Dedifferentiated amniotic fluid mesenchymal stem cell (primary cell): ENCODE measurements around the gene NLRP13.

Experiments
- DNase-seq: peaks from one replicate; pipeline ENCODE4 v3.0.0-alpha.2; 2016; ENCODE audit errors: extremely low spot score

The NLRP13 gene

DNA sequence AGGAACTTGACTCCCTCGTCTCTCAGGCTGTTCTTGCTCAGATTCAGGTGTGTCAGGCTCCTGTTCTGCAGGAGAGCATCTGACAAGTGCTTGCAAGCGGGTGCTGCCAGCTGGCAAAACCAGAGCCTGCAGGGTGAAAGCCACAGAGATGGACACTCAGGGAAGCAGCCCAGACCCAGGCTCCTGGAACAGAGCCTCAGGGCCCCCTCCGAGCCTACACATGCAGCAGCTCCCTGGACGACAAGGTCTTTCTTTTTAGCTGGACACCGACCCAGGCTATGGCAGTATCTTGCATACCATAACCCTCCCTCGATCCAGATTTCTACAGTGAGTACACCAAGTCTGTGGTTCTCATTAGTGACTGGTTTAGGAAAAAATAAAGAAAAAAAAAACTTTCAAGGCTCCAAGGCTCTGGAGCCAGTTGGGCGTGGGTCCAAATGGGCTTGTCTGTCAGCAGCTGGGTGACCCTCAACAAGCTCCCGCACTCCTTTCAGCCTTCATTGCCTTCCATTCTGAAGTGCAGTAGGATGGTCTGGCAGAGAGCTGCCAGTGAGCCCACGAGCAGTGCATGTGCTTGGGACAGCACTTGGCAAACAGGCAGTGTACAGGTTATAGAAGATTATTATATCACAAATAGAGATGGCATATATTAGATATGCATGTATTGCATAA, 29.9 kb downstream of the NLRP13 start:
- DNase-seq = no peak

DNA sequence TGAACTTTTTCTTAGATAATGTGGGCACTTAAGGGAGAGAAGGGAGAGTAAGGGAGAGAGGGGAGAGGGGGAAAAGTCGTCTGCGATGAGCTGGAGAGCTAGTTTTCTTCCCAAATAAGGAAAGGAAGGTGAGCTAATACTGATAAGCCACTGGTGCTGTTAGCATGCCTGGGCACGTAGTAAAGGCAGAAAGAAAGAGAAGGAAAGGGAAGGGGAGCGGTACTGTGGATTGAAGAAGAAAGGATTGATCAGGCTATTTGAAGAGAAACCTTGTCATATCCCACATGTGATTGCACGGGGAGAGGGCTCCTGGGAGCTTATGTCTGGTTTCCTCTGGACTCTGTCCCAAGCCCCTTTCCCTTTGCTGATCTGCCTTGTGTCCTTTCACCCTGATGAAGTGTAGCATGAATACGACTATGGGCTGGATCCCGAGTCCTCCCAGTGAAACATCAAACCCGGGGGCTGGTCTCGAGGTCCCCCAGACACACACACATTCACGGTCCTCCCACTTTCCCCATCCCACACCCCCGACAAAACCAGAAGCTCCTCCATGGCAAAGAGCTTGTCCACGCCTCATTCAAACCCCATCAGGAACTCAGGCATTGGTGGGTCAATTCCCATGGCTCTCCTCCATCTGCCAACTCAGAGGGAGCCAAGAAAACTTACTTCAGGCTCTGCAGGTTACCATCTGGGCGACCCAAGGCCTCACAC, 30.6 kb downstream of the NLRP13 start:
- DNase-seq = no peak

DNA sequence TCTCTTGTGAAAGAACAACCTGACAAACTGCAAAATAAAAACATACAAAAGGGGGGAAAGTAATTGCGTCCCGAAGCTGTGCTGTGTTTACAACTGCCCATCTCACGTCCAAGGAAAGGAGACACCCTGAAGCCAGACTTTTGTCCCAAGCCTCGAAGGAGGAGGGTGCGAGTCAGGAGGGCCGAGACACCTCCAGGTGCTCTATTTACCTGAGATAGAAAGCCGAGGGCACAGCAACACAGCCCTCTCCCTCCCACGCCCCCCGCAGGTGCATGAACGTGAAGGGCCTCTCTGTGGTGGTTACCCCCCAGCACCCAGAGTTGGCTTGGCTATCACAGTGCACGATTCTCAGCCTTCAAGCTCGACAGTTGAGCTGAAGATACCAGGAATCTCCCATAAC, 33.2 kb downstream of the NLRP13 start:
- no peak for DNase-seq

DNA sequence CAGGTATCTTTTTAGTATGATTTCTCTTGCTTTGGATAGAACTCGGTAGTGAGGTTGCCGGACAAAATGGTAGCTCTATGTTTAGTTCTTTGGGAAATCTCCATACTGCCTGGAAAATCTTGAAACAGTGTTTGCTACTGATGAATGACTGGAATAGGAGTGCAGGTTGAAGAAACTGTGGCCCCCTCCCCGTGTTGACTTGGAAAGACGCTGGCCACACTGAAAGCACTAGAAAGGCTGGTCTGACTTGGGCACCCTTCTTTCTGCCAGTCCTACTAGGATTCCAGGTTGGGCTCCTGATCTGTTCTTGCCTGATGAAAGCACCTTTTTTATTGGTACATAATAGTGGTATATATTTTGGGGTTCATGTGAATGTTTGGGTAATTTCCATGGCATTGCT, 49.5 kb downstream of the NLRP13 start:
- DNase-seq = no peak

DNA sequence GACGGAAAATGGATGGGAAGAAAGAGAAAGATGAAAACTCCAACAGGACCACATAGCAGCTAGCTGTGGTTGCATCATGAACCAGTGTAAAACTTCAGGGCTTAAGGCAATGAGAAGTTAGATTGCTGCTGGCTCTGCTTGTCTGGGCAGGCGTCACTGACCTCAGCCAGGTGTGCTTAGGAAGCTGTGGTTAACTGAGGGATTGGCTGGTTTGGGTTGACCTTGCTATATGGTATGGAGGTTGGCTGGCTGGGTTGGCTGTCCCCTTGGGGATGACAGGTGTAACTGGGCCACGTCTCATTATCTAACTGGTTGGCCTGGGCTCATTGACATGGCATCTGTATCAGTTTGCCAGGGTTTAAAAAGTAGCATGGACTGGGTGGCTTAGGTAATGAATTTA, 54.9 kb downstream of the NLRP13 start:
- no peak for DNase-seq

DNA sequence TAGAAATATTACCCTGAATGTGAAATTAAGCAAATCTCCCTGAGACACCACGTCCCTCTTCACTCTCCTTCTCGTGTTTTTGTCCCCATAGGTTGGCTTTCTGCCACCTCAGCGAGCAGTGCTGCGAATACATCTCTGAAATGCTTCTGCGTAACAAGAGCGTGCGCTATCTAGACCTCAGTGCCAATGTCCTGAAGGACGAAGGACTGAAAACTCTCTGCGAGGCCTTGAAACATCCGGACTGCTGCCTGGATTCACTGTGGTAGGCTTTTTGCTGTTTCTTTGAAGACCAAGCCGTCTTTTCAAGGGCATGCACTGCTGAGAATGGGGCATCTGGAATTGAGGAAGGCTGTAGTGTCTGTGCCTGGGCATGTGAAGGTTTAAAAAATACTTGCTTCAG, 61.4 kb downstream of the NLRP13 start:
- no peak for DNase-seq

DNA sequence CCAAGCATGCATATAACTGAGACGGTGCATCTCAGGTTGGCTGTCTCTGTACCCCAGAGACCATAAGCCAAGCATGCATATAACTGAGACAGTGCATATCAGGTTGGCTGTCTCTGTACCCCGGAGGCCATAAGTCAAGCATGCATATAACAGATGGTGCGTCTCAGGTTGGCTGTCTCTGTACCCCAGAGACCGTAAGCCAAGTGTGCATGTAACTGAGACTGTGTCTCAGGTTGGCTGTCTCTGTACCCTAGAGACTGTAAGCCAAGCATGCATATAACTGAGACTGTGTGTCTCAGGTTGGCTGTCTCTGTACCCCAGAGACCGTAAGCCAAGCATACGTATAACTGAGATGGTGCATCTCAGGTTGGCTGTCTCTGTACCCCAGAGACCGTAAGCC, 65.0 kb downstream of the NLRP13 start:
- DNase-seq = no peak

DNA sequence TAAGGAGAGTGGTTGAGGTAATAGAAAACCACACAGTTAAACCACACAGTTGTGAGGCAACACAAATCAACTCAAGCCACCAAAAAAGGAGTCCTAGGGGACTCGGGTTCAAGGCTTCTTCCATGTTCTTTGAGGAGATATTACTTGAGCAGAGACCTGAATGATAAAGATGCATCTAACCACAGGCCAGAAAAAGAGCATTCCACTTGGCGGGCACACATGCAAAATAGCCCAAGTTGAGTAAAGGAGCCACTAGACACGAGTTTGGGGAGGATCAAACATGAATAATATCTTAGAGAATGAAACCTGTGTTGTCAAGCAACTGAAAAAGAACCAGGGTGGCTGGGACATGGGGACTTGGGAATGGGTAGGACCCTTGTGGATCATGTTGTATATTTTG, 65.6 kb downstream of the NLRP13 start:
- no peak for DNase-seq

DNA sequence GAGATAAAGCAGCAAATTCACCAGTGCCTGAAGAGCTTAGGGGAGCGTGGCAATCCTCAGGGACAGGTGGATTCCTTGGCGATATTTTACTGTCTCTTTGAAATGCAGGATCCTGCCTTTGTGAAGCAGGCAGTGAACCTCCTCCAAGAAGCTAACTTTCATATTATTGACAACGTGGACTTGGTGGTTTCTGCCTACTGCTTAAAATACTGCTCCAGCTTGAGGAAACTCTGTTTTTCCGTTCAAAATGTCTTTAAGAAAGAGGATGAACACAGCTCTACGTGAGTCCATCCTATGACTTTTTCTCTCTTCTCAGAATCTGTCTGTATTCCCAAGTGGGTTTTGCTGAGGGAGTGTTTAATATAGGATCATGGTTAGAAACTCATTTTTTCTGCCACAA, 73.2 kb downstream of the NLRP13 start:
- DNase-seq = no peak

DNA sequence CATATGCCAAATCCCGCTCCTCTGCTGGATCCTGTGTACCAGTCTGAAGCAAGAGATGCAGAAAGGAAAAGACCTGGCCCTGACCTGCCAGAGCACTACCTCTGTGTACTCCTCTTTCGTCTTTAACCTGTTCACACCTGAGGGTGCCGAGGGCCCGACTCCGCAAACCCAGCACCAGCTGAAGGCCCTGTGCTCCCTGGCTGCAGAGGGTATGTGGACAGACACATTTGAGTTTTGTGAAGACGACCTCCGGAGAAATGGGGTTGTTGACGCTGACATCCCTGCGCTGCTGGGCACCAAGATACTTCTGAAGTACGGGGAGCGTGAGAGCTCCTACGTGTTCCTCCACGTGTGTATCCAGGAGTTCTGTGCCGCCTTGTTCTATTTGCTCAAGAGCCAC, 73.7 kb downstream of the NLRP13 start:
- no peak for DNase-seq

DNA sequence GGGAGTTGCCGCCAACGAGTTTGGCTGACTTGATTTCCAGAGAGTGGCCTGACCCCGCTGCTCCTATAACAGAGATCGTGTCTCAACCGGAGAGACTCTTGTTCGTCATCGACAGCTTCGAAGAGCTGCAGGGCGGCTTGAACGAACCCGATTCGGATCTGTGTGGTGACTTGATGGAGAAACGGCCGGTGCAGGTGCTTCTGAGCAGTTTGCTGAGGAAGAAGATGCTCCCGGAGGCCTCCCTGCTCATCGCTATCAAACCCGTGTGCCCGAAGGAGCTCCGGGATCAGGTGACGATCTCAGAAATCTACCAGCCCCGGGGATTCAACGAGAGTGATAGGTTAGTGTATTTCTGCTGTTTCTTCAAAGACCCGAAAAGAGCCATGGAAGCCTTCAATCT, 74.2 kb downstream of the NLRP13 start:
- no peak for DNase-seq

DNA sequence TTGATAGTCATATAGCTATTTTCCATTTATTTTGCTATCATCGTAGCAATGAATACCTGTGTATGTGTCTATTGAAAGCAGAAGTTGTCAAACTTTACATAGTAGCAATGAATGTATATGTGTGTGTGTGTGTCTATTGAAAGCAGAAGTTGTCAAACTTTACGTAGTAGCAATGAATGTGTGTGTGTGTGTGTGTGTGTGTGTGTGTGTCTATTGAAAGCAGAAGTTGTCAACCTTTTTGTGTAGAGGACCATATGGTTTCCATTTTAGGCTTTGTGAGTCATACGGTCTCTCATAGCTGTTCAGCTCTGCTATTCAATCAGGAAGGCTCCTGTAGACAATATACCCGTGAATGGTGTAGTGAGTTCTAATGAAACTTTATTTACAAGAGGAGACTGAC, 75.0 kb downstream of the NLRP13 start:
- DNase-seq = no peak

DNA sequence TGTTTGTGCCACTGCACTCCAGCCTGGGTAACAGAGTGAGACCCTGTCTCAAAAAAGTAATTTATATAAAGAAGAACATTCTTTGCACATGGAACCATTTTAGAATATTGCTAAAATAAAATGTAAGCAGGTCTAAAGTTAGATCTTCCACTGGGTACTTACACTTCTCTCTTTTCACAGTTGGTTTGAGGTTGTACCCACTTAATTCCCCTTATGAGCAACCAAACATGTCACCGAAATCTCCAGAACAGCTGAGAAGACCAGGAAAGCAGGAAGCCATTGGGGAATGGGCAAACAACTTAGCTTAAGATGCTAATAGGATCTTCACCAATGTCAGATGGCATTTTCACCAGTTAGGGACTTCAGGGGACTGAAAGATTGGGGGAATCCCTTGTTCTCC, 77.0 kb downstream of the NLRP13 start:
- DNase-seq = no peak
